GM12874 (cell line): ENCODE measurements around the gene FLYWCH1.
A peak's percentile ranks its signal among the peaks of the same experiment; 100 is the strongest.

Experiments
- TF ChIP-seq, protein P1 (sequence below): IDR thresholded peaks from 2 replicates; pipeline ENCODE4 v1.5.1; 2011; ENCODE audit warnings: low read depth, mild to moderate bottlenecking, control low read depth, low read length, moderate library complexity; ENCODE audit not compliant: insufficient read depth

The FLYWCH1 gene

DNA sequence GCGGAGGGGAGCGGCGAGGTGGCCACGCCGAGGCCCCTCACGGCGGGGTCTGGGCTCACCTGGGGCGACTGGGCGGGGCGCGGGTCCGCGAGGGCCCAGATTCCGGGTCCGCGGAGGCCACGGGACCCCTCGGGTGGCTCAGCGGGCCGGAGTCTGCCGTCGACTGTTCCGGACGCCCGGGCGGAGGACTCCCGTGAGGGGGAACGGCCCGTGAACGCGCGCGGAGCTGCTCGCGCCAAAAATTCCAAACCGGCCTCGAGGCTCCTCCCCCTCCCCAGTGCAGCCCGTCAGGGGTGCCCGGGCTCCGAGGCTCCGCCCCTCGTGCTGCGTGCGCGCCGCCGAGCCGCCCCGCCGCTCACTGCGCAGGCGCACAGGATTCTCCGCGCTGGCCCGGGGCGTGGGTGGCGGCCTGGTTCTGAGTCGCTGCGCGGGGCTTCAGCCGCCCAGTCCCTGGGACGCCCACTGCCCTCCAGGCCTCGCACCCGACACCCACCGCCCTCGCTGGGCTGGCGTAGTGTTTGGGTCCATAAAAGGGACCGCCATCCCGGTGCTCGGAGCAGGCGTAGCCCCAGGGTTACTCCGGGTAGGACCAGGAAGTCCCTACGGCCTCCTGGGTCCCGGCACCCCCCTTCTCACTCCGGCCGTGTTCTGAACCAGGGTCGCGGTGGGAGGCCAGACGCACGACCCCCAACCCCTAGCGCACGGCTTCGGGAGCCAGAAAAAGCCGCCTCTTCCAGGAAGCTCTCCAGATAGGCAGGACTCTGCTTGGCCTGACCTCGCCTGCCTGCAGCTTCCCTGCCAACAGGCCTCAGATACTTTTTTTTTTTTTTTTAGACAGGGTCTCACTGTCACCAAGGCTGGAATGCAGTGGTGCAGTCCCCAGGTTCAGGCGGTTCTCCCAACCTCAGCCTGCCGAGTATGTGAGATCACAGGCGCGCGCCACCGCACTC is 68.8 kb downstream of the FLYWCH1 start, which contains the start of gene PKMYT1:
Gene PKMYT1 (minus strand): TSS at position 220 of the 950 bp plus-strand sequence. CDS start 789 bp downstream, outside the sequence.
- TF ChIP-seq, protein P1, sequence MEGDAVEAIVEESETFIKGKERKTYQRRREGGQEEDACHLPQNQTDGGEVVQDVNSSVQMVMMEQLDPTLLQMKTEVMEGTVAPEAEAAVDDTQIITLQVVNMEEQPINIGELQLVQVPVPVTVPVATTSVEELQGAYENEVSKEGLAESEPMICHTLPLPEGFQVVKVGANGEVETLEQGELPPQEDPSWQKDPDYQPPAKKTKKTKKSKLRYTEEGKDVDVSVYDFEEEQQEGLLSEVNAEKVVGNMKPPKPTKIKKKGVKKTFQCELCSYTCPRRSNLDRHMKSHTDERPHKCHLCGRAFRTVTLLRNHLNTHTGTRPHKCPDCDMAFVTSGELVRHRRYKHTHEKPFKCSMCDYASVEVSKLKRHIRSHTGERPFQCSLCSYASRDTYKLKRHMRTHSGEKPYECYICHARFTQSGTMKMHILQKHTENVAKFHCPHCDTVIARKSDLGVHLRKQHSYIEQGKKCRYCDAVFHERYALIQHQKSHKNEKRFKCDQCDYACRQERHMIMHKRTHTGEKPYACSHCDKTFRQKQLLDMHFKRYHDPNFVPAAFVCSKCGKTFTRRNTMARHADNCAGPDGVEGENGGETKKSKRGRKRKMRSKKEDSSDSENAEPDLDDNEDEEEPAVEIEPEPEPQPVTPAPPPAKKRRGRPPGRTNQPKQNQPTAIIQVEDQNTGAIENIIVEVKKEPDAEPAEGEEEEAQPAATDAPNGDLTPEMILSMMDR = no peak

DNA sequence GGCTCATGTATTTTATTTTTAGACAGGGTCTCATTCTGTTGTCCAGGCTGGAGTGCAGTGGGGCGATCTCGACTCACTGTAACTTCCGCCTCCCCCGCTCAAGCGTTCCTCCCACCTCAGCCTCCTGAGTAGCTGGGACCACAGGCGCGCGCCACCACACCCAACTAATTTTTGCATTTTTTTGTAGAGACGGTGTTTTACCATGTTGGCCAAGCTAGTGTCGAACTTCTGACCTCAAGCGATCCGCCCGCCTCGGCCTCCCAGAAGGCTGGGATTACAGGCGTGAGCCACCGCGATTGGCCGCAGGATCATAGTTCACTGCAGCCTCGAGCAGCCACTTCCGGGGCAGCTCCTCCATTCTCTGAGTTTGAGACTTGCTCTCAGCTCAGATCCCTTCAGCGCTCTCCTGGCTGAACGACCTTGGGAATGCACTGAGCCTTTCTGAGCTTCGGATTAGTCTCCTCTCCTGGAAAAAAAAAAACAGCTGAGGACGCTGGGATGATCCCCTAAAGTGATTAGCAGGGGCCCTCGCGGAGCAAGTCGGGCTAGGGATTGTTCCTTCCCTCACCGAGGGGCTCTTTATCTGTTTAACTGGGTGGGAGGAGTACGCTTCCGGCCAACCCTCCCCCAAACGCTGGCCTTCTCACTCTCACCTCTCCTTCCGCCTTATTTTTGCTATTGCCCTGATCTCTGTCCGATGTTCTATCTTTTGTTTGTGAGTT is 69.6 kb downstream of the FLYWCH1 start:
- TF ChIP-seq, protein P1 = no peak

DNA sequence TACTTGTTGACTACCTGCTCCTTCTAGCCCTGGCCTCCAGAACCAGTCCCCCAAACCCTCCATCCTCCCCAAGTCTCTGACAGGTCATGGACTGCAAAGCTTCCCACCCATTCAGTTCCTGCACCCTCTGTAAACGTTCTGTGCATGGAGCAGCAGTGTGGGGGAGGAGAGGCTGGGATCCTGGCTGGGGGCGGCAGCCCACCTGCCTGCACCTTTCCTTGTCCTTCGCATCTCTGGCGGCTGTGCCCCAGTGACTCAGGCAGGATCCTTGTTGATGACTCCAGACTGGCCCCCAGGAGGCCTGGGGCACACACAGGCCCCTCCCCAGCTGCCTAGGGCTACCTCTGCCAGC is 70.1 kb downstream of the FLYWCH1 start:
- TF ChIP-seq, protein P1 = no peak

DNA sequence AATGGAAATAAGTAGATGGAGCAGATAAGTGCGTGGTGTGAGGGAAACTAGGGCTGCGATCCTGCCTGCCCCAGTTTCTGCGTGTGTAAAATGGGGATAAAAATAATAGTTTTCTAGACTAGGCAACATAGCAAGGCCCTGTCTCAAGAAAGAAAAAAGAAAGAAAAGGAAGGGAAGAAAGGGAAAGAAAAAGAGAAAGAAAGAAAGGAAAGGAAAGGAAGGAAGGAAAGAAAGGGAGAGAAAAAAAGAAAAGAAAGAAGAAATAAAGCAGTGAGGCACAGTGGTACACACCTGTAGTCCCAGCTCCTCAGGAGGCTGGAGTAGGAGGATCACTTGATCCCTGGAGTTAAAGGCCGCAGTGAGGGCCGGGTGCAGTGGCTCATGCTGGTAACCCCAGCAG is 70.7 kb downstream of the FLYWCH1 start:
- TF ChIP-seq, protein P1 = no peak

DNA sequence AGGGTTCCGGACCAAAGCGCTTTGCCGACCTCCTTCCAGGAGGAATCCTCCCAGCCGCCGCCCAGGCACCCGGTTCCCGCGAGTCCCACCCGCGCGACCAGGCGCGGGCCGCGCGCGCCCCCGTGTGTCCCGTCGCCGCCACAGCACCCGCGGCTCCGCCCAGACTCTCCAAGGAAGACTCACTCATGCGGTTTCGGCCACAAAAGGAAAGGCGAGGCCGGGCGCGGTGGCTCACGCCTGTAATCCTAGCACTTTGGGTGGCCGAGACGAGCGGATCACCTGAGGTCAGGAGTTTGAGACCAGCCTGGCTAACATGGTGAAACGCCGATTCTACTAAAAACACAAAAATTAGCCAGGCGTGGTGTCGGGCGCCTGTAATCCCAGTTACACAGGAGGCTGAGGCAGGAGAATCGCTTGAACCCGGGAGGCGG is 72.0 kb downstream of the FLYWCH1 start:
- TF ChIP-seq, protein P1 = peak; percentile 97

DNA sequence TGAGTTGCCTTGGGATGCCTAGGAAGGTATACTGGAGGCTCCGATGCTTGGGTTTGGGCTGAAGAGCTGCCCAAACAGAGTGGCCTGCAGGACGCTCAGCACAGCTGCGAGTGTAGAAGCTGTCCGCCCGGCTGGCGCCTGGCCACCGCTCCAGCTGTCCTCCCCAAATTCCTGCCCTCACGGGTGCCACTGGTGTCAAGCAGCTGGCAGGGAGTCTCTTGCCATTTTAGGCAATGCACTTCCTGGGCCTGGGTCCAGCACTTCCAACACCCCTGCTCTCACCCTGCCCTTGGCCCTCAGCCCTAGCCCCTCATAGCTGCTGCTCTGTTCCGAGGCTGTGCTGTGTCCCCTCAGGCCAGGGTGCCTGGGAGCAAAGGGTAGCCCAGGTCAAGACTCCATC is 73.7 kb downstream of the FLYWCH1 start:
- TF ChIP-seq, protein P1 = no peak

DNA sequence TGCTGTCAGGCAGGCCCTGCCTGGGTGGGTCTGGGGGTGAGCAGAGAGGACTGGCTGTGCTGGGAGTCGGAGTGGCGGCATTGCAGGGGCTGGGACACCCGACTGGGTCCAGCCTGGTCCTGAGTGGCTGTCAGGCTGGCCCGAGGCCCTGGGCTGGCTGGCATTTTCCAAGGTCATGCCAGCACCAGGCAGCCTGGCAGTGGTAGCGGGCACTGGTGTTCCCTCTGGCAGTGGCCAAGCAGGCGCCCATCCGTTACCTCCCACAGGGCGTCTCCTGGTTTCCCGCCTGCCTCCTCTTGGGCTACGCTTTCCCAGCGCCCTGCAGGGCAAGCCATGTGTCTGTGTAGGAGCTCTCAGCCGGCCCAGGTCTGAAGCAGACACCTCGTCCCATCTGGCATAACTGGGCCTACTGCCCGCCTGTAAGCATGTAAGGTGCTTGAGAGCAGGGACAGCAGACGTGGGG is 74.2 kb downstream of the FLYWCH1 start:
- TF ChIP-seq, protein P1 = no peak
